Skeletal muscle tissue (tissue), 4 donors: ENCODE results near the gene HERC6. TPM values are rescaled to one million over a fixed set of nuclear protein-coding genes. Genes with fewer than 3 reads are reported as not detected.
"Not testable (repeated sequence)": the region's sequence is repeated elsewhere in the genome, so short reads cannot be mapped to it uniquely, and the experiment has no call there.

ENCODE experiments used
- H3K27ac ChIP-seq: one replicate; pipeline ENCODE4 v1.7.0; 2013; ENCODE audit warnings: mild to moderate bottlenecking, low read depth, low read length, inconsistent platforms
- H3K27me3 ChIP-seq, 3 donors: one replicate each; pipeline ENCODE4 v1.7.0; 2013; ENCODE audit warnings: low read length in 3 of 3; ENCODE audit not compliant: control insufficient read depth in 3 of 3, insufficient read depth in 3 of 3
- H3K36me3 ChIP-seq, 3 donors: one replicate each; pipeline ENCODE4 v1.7.0; 2013; ENCODE audit warnings: low read length in 3 of 3; ENCODE audit not compliant: control insufficient read depth in 3 of 3, insufficient read depth in 3 of 3
- H3K4me1 ChIP-seq, 3 donors: one replicate each; pipeline ENCODE4 v1.7.0; 2013; ENCODE audit warnings: low read length in 3 of 3, mild to moderate bottlenecking in 3 of 3; ENCODE audit not compliant: control insufficient read depth in 3 of 3, insufficient read depth in 3 of 3
- H3K4me3 ChIP-seq, 3 donors: one replicate each; pipeline ENCODE4 v1.7.0; 2013; ENCODE audit warnings: low read length in 3 of 3
- H3K9ac ChIP-seq, 3 donors: one replicate each; pipeline ENCODE4 v1.7.0; 2013; ENCODE audit warnings: low read length in 3 of 3, mild to moderate bottlenecking in 3 of 3, moderate library complexity in 2 of 3, low read depth in 1 of 3
- H3K9me3 ChIP-seq, 3 donors: one replicate each; pipeline ENCODE4 v1.7.0; 2013; ENCODE audit warnings: low read length in 3 of 3; ENCODE audit not compliant: control insufficient read depth in 3 of 3
- total RNA-seq: library from RNA; depleted of rRNA; stranded (reverse); fragments of >200 nt; gene quantifications from one replicate; pipeline ENCODE4 v1.2.3, GENCODE V29; 2014
- donor health status: Osteomylitis.

Gene HERC6
- 2.6 TPM for total RNA-seq

GRCh38 chr4:88378691-88379559 lies at the start of gene HERC6:
Gene HERC6, plus strand, starts transcription at chr4:88378852. Its CDS starts 70 bp downstream, at chr4:88378922.
- Histone ChIP-seq H3K9me3 (no peaks in the 10 kb centered on the region), H3K9ac (peak within 1 kb of the TSS; percentile 79 to 92 (median 87)), H3K4me3 (peak within 1 kb of the TSS; percentile 91 to 93 (median 91)), H3K36me3 (no peaks in the 10 kb centered on the region), H3K27ac (peak within 1 kb of the TSS; percentile 90), H3K27me3 (no peaks in the 10 kb centered on the region), H3K4me1 (peaks cover 0 to 6% (median 3%) of the 10 kb centered on the region in 3 donors)

GRCh38 chr4:88333741-88334405 lies 44.8 kb upstream of the HERC6 start:
- Histone ChIP-seq H3K4me3 (no peak overlapping the region), H3K9ac (no peak overlapping the region), H3K4me1 (peaks cover 0 to 10% (median 6%) of the 10 kb centered on the region in 3 donors), H3K27me3 (no peaks in the 10 kb centered on the region), H3K36me3 (no peaks in the 10 kb centered on the region), H3K9me3 (no peaks in the 10 kb centered on the region), H3K27ac (no peak overlapping the region)

- H3K4me3 ChIP-seq, result no peak overlapping the region
- peak overlapping the region; percentile 4 for H3K27ac ChIP-seq
- no peaks in the 10 kb centered on the region for H3K9me3 ChIP-seq
Measured at GRCh38 chr4:88335092-88335665, 43.5 kb upstream of the HERC6 start.

GRCh38 chr4:88341227-88342192 lies 37.1 kb upstream of the HERC6 start:
- H3K9ac ChIP-seq, result peak overlapping the region in 2 of 3 donors; percentile 30 to 60
- H3K27me3 ChIP-seq, result no peaks in the 10 kb centered on the region
- peak overlapping the region; percentile 95 for H3K27ac ChIP-seq
- peak overlapping the region in 1 of 3 donors; percentile 33 for H3K4me3 ChIP-seq
- H3K36me3 ChIP-seq, result no peaks in the 10 kb centered on the region
- no peaks in the 10 kb centered on the region for H3K9me3 ChIP-seq
- H3K4me1 ChIP-seq, result peaks cover 3 to 14% (median 5%) of the 10 kb centered on the region in 3 donors

More at GRCh38 chr4:88335092-88335665, 43.5 kb upstream of the HERC6 start:
- Histone ChIP-seq H3K27me3 (no peaks in the 10 kb centered on the region), H3K9ac (no peak overlapping the region), H3K4me1 (peaks cover 0 to 13% (median 6%) of the 10 kb centered on the region in 3 donors), H3K36me3 (no peaks in the 10 kb centered on the region)

- H3K9ac ChIP-seq, H3K9me3 ChIP-seq, H3K4me3 ChIP-seq: not testable (repeated sequence)
Measured at GRCh38 chr4:88346902-88347301, 31.8 kb upstream of the HERC6 start.

GRCh38 chr4:88348761-88349160 lies 29.9 kb upstream of the HERC6 start:
- H3K9me3 ChIP-seq, H3K9ac ChIP-seq, H3K4me3 ChIP-seq, H3K27ac ChIP-seq, H3K4me1 ChIP-seq, H3K27me3 ChIP-seq, H3K36me3 ChIP-seq: not testable (repeated sequence)

More at GRCh38 chr4:88346902-88347301, 31.8 kb upstream of the HERC6 start:
- not testable (repeated sequence) for H3K4me1 ChIP-seq, H3K36me3 ChIP-seq, H3K27ac ChIP-seq, H3K27me3 ChIP-seq

GRCh38 chr4:88350786-88351185 lies 27.9 kb upstream of the HERC6 start:
- Histone ChIP-seq H3K4me1 (no peaks in the 10 kb centered on the region), H3K27me3 (no peaks in the 10 kb centered on the region), H3K27ac (no peak overlapping the region), H3K4me3 (no peak overlapping the region), H3K9ac (no peak overlapping the region), H3K9me3 (no peaks in the 10 kb centered on the region), H3K36me3 (no peaks in the 10 kb centered on the region)

GRCh38 chr4:88352062-88352740 lies 26.5 kb upstream of the HERC6 start:
- Histone ChIP-seq H3K4me1 (no peaks in the 10 kb centered on the region), H3K27me3 (no peaks in the 10 kb centered on the region), H3K27ac (no peak overlapping the region), H3K9me3 (no peaks in the 10 kb centered on the region), H3K36me3 (no peaks in the 10 kb centered on the region), H3K9ac (peak overlapping the region in 1 of 3 donors; percentile 29), H3K4me3 (no peak overlapping the region)

GRCh38 chr4:88353324-88353723 lies 25.3 kb upstream of the HERC6 start:
- no peaks in the 10 kb centered on the region for H3K36me3 ChIP-seq
- no peak overlapping the region for H3K9ac ChIP-seq
- H3K9me3 ChIP-seq, result no peaks in the 10 kb centered on the region
- no peak overlapping the region for H3K27ac ChIP-seq
- H3K4me3 ChIP-seq, result no peak overlapping the region
- no peaks in the 10 kb centered on the region for H3K27me3 ChIP-seq
- no peaks in the 10 kb centered on the region for H3K4me1 ChIP-seq
